H9 (cell line): ENCODE measurements around the gene DOC2B. TPM values are rescaled to one million over a fixed set of nuclear protein-coding genes. Genes with fewer than 3 reads are reported as not detected.

Source experiments
- DNase-seq: peaks from one replicate; pipeline ENCODE4 v3.0.0-alpha.2; 2017
- H2AFZ ChIP-seq: one replicate; pipeline ENCODE4 v1.6.1; 2013; ENCODE audit warnings: mild to moderate bottlenecking, low read length, control low read depth, moderate library complexity
- H2AK5ac ChIP-seq: 2 replicates; pipeline ENCODE4 v1.6.1; 2013; ENCODE audit warnings: low read length, control low read depth, mixed read lengths; ENCODE audit not compliant: insufficient read length
- H2BK120ac ChIP-seq: one replicate; pipeline ENCODE4 v1.6.1; 2013; ENCODE audit warnings: low read depth, mild to moderate bottlenecking, low read length, control low read depth, inconsistent platforms; ENCODE audit not compliant: poor library complexity, severe bottlenecking
- H2BK12ac ChIP-seq: 2 replicates; pipeline ENCODE4 v1.6.1; 2013; ENCODE audit warnings: low read length, control low read depth, mixed read lengths, low read depth; ENCODE audit not compliant: insufficient read length
- H2BK15ac ChIP-seq: 2 replicates; pipeline ENCODE4 v1.6.1; 2013; ENCODE audit warnings: low read depth, low read length, control low read depth
- H2BK20ac ChIP-seq: one replicate; pipeline ENCODE4 v1.6.1; 2013; ENCODE audit warnings: low read depth, mild to moderate bottlenecking, low read length, control low read depth, inconsistent platforms; ENCODE audit not compliant: poor library complexity, severe bottlenecking
- H2BK5ac ChIP-seq: 2 replicates; pipeline ENCODE4 v1.6.1; 2013; ENCODE audit warnings: low read length, control low read depth, mixed read lengths; ENCODE audit not compliant: insufficient read length
- H3K14ac ChIP-seq: 2 replicates; pipeline ENCODE4 v1.6.1; 2013; ENCODE audit warnings: low read length, control low read depth; ENCODE audit not compliant: insufficient read depth
- H3K18ac ChIP-seq: 2 replicates; pipeline ENCODE4 v1.6.1; 2013; ENCODE audit warnings: low read depth, mild to moderate bottlenecking, mixed read lengths, low read length, control low read depth; ENCODE audit not compliant: insufficient read length
- H3K23ac ChIP-seq: 2 replicates; pipeline ENCODE4 v1.6.1; 2013; ENCODE audit warnings: low read length, control low read depth, mixed read lengths, low read depth; ENCODE audit not compliant: insufficient read length
- H3K23me2 ChIP-seq: 2 replicates; pipeline ENCODE4 v1.6.1; 2013; ENCODE audit warnings: low read depth, mild to moderate bottlenecking, mixed read lengths, low read length, control low read depth; ENCODE audit not compliant: insufficient read length, poor library complexity, severe bottlenecking
- H3K27ac ChIP-seq: 2 replicates; pipeline ENCODE4 v1.5.1; 2013; ENCODE audit warnings: low read length, control low read depth, mixed read lengths, low read depth; ENCODE audit not compliant: insufficient read length
- H3K27me3 ChIP-seq: 2 replicates; pipeline ENCODE4 v1.6.1; 2013; ENCODE audit warnings: low read length, control low read depth, inconsistent platforms; ENCODE audit not compliant: insufficient read depth
- H3K4ac ChIP-seq: 2 replicates; pipeline ENCODE4 v1.6.1; 2013; ENCODE audit warnings: low read depth, mild to moderate bottlenecking, control low read depth, inconsistent platforms, low read length, moderate library complexity
- H3K4me1 ChIP-seq: 2 replicates; pipeline ENCODE4 v1.6.1; 2013; ENCODE audit warnings: low read length, control low read depth, inconsistent platforms; ENCODE audit not compliant: insufficient read depth
- H3K4me2 ChIP-seq: 2 replicates; pipeline ENCODE4 v1.6.1; 2013; ENCODE audit warnings: low read length, control low read depth, mixed read lengths; ENCODE audit not compliant: insufficient read length, insufficient read depth
- H3K56ac ChIP-seq: 2 replicates; pipeline ENCODE4 v1.6.1; 2013; ENCODE audit warnings: low read depth, mild to moderate bottlenecking, mixed read lengths, low read length, control low read depth; ENCODE audit not compliant: insufficient read length
- H3K79me1 ChIP-seq: 2 replicates; pipeline ENCODE4 v1.6.1; 2013; ENCODE audit warnings: low read depth, mild to moderate bottlenecking, moderate library complexity, low read length, control low read depth, inconsistent platforms; ENCODE audit not compliant: insufficient read depth, poor library complexity, severe bottlenecking
- H3K79me2 ChIP-seq: 2 replicates; pipeline ENCODE4 v1.6.1; 2013; ENCODE audit warnings: low read length, control low read depth, inconsistent platforms; ENCODE audit not compliant: insufficient read depth
- H3K9ac ChIP-seq: 2 replicates; pipeline ENCODE4 v1.6.1; 2013; ENCODE audit warnings: low read length, control low read depth, mixed read lengths; ENCODE audit not compliant: insufficient read length; ENCODE audit errors: extremely low read depth
- H3K9me3 ChIP-seq: one replicate; pipeline ENCODE4 v1.6.1; 2013; ENCODE audit warnings: low read depth, low read length, inconsistent platforms; ENCODE audit not compliant: control insufficient read depth
- H3T11ph ChIP-seq: one replicate; pipeline ENCODE4 v1.6.1; 2013; ENCODE audit warnings: mild to moderate bottlenecking, low read length, control low read depth, inconsistent platforms
- H4K20me1 ChIP-seq: one replicate; pipeline ENCODE4 v1.6.1; 2013; ENCODE audit not compliant: control insufficient read depth, insufficient read length, insufficient read depth
- H4K5ac ChIP-seq: 2 replicates; pipeline ENCODE4 v1.6.1; 2013; ENCODE audit warnings: low read depth, mild to moderate bottlenecking, mixed read lengths, low read length, control low read depth; ENCODE audit not compliant: insufficient read length
- H4K8ac ChIP-seq: replicated peaks from 2 replicates; pipeline ENCODE4 v1.6.1; 2013; ENCODE audit warnings: low read length, control low read depth, mixed read lengths, low read depth; ENCODE audit not compliant: insufficient read length
- H4K91ac ChIP-seq: 2 replicates; pipeline ENCODE4 v1.6.1; 2013; ENCODE audit warnings: low read depth, mild to moderate bottlenecking, moderate library complexity, mixed read lengths, low read length, control low read depth; ENCODE audit not compliant: insufficient read length
- H3K27ac Mint-ChIP-seq, 3 experiments: 2 replicates in 2 of 3; 3 replicates in 1 of 3; pipeline ENCODE4 v1.8.0; 2020 to 2021; ENCODE audit warnings: mixed read lengths in 3 of 3, mild to moderate bottlenecking in 1 of 3, moderate library complexity in 1 of 3
- H3K27me3 Mint-ChIP-seq: 2 replicates; pipeline ENCODE4 v1.8.0; 2021; ENCODE audit warnings: low read depth, mild to moderate bottlenecking, moderate library complexity, mixed read lengths
- H3K36me3 Mint-ChIP-seq, 3 experiments: 2 replicates in 2 of 3; 3 replicates in 1 of 3; pipeline ENCODE4 v1.8.0; 2020 to 2021; ENCODE audit warnings: low read depth in 3 of 3, mixed read lengths in 3 of 3; ENCODE audit not compliant: insufficient read depth in 1 of 3
- H3K4me1 Mint-ChIP-seq, 2 experiments: 2 replicates each; pipeline ENCODE4 v1.8.0; 2020; ENCODE audit warnings: mixed read lengths in 2 of 2
- H3K4me3 Mint-ChIP-seq, 2 experiments: 2 replicates in 1 of 2; 3 replicates in 1 of 2; pipeline ENCODE4 v1.8.0; 2020 to 2021; ENCODE audit warnings: mild to moderate bottlenecking in 2 of 2, mixed read lengths in 2 of 2, moderate library complexity in 1 of 2
- H3K9me3 Mint-ChIP-seq, 2 experiments: 2 replicates in 1 of 2; 3 replicates in 1 of 2; pipeline ENCODE4 v1.8.0; 2020; ENCODE audit warnings: mild to moderate bottlenecking in 2 of 2, mixed read lengths in 2 of 2, moderate library complexity in 1 of 2
- WGBS: extraction: QIAGEN DNeasy Blood & Tissue Kit; methylation state at CpG from one replicate; pipeline ENCODE4 v1.1.7; 2013; ENCODE audit warnings: missing lambda C conversion rate, low lambda C conversion rate, mixed read lengths; ENCODE audit not compliant: insufficient read length; ENCODE audit errors: extremely low coverage; 5-methylcytosine and 5-hydroxymethylcytosine counted together
- total RNA-seq: library from RNA; stranded (reverse); gene quantifications from 2 replicates; pipeline ENCODE4 v1.2.1, GENCODE V29; 2021
- TF ChIP-seq, protein P1 (sequence below): fragments of 200-600 bp; sonication (generic); conservative IDR thresholded peaks from 3 replicates; pipeline ENCODE4 v1.8.0; 2021; ENCODE audit warnings: antibody characterized with exemption, mild to moderate bottlenecking

DOC2B gene
- total RNA-seq, 1 experiment from 2014 or later = 2.1 TPM

- Histone ChIP-seq H3K14ac (no peak overlapping the region), H4K8ac (no peak overlapping the region), H3K9me3 (no peaks in the 10 kb centered on the region), H2AFZ (no peak overlapping the region), H3K23me2 (no peaks in the 10 kb centered on the region), H3K4me1 (no peaks in the 10 kb centered on the region), H2BK12ac (no peak overlapping the region), H3K27me3 (no peaks in the 10 kb centered on the region), H4K20me1 (no peaks in the 10 kb centered on the region), H3K4me2 (no peak overlapping the region), H3K18ac (no peak overlapping the region), H3K9ac (no peak overlapping the region), H4K91ac (no peak overlapping the region), H2BK20ac (no peak overlapping the region), H3K23ac (no peak overlapping the region), H4K5ac (no peak overlapping the region), H2BK15ac (no peak overlapping the region), H2BK120ac (no peak overlapping the region), H3K4ac (no peak overlapping the region), H3K79me1 (no peaks in the 10 kb centered on the region), H2AK5ac (no peak overlapping the region), H3K79me2 (no peaks in the 10 kb centered on the region), H2BK5ac (no peak overlapping the region), H3T11ph (no peak overlapping the region), H3K27ac (no peak overlapping the region), H3K56ac (no peak overlapping the region)
- peaks cover 2% of the 10 kb centered on the region for H3K27me3 Mint-ChIP-seq
- no peaks in the 10 kb centered on the region; a peak in 1 of 7 replicates for H3K36me3 Mint-ChIP-seq
- H3K4me1 Mint-ChIP-seq = peaks cover 0 to 8% of the 10 kb centered on the region in 2 experiments; a peak in 3 of 4 replicates
- no peak for DNase-seq
- H3K27ac Mint-ChIP-seq = no peak overlapping the region
- WGBS = no CpG with 5 or more reads among the region's 10 CpGs
- TF ChIP-seq, protein P1, sequence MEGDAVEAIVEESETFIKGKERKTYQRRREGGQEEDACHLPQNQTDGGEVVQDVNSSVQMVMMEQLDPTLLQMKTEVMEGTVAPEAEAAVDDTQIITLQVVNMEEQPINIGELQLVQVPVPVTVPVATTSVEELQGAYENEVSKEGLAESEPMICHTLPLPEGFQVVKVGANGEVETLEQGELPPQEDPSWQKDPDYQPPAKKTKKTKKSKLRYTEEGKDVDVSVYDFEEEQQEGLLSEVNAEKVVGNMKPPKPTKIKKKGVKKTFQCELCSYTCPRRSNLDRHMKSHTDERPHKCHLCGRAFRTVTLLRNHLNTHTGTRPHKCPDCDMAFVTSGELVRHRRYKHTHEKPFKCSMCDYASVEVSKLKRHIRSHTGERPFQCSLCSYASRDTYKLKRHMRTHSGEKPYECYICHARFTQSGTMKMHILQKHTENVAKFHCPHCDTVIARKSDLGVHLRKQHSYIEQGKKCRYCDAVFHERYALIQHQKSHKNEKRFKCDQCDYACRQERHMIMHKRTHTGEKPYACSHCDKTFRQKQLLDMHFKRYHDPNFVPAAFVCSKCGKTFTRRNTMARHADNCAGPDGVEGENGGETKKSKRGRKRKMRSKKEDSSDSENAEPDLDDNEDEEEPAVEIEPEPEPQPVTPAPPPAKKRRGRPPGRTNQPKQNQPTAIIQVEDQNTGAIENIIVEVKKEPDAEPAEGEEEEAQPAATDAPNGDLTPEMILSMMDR = no peak
- H3K4me3 Mint-ChIP-seq = no peak overlapping the region
- no peaks in the 10 kb centered on the region; a peak in 1 of 5 replicates for H3K9me3 Mint-ChIP-seq
Measured at GRCh38 chr17:219696-220095, 38.2 kb upstream of the DOC2B start.
